Measurements from ENCODE around the gene CERT1.
"Not testable (repeated sequence)": the region's sequence is repeated elsewhere in the genome, so short reads cannot be mapped to it uniquely, and the experiment has no call there.

Gene CERT1, protein sequence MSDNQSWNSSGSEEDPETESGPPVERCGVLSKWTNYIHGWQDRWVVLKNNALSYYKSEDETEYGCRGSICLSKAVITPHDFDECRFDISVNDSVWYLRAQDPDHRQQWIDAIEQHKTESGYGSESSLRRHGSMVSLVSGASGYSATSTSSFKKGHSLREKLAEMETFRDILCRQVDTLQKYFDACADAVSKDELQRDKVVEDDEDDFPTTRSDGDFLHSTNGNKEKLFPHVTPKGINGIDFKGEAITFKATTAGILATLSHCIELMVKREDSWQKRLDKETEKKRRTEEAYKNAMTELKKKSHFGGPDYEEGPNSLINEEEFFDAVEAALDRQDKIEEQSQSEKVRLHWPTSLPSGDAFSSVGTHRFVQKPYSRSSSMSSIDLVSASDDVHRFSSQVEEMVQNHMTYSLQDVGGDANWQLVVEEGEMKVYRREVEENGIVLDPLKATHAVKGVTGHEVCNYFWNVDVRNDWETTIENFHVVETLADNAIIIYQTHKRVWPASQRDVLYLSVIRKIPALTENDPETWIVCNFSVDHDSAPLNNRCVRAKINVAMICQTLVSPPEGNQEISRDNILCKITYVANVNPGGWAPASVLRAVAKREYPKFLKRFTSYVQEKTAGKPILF

DNA sequence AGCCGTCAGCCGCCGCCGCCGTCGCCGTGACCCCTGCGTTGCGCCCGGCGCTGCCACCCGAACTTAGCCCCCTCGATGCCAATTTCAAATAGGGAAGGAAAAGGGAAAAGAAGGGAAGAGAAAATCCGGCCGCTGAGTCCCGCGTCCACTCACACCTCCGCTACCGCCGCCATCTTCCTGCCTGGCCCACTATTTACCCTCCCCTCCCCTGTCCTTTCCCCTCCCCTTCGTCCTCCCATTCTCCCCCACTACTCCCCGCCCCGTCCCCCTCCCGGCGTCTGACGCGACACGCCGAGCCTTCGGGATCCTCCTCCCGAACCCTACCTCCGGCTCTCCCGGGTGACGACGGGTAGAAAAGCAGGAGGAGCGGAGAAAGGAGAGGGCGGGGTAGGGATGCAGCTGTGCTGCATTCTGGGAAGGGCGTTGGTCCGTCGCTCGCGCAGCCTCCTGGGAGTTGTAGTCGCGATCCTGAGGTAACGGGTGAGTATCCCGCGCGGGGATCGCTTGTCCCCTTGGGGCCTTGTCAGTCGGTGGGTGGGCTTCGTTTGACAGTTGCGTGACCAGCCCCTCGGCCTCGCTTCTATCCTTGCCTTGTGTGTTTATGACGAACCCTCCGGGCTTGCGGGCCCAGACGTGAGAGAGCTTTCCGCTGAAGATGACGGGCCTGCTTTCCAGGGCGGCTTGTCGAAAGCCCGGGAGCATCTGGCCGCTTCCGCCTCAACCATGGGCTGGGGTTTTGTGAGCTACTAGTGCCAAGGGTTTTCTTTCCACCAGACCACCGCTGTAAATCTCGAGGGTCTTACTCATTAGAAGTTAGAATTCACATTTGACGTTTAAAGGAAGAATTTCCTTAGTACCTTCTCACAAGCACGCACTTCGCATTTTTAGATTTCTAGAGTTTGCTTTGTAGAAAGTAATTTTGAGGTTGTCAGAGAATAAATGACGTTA is at the start of gene CERT1, which contains the start of gene POLK:
Gene CERT1, minus strand, starts transcription at position 195 of the 948 bp plus-strand sequence. CDS start 422 bp downstream, outside the sequence.
Gene POLK, plus strand, starts transcription at position 457 of the 948 bp plus-strand sequence.
- DNase-seq, result peak; percentile 98

GRCh38 chr5:75560655-75561054 is 49.2 kb upstream of the CERT1 start:
- DNase-seq, result not testable (repeated sequence)

- DNase-seq, result no peak
Observed at GRCh38 chr5:75558981-75559632, 47.7 kb upstream of the CERT1 start.

GRCh38 chr5:75558221-75558620 is 46.8 kb upstream of the CERT1 start:
- DNase-seq, result no peak

DNA sequence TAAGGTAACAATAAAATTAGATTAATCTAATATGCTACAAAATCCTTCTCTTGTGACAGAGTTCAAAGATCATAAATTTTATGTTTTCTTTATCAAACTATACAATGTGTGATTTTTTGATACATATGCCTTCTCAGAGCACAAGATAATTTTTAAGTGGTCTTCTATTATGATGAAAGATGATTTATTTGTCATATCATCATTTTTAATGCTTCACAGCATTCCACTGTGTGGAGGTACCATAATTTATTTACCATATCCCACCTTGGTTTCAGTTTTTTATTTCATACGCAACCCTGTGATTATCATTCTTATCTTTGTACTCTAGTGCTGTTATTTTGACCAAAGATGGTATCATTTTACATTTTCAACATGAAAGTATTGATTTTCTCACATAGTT is 41.9 kb upstream of the CERT1 start:
- DNase-seq, result no peak

DNA sequence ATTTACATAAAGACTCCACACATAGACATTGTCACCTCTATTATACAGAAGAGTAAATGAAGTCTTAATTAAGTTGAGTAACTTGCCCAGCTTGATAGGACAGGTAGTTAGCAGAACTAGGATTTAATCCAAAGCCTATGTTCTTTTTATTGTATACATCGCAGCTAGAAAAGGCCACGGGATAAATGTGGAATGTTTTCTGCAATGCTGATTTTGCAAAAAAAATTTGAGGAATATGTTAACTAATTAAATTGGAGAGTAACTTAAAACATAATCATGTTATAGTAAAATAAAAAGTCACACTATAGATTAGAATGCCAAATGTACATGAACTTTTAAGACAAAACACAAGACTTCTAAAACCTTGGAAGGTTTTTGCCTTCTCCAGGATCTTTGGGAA is 41.3 kb upstream of the CERT1 start:
- DNase-seq, result no peak

DNA sequence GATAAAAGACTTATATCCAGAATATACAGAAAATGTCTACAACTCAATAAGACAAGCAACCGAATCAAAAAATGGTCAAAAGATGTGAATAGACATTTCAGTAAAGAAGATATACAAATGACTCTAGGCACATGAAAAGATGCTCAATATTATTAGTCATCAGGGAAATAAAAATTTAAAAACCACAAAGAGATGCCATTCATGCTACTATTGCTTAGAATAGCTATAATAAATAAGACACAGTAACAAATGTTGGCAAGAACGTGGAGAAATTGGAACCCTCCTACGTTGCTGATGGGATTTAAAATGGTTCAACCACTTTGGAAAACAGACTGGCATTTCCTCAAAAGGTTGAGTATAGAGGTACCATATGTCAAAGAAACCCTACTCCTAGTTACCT is 40.0 kb upstream of the CERT1 start:
- peak; percentile 63 for DNase-seq

DNA sequence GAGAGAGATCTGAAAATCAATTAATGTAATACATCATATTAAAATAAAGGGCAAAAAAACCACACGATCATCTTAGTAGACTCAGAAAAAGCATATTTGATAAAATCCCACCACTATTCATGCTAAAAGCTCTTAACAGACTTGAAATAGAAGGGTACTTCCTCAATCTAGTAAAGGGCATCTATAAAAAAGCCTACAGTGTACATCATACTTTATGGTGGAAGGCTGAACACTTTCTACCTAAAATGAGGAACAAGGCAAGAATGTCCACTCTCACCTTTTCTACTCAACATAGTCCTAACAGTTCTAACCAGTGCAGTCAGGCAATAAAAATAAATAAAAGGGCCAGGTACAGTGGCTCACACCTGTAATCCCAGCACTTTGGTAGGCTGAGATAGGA is 39.2 kb upstream of the CERT1 start:
- DNase-seq, result no peak

- no peak for DNase-seq
Observed at GRCh38 chr5:75547812-75548211, 36.4 kb upstream of the CERT1 start.

GRCh38 chr5:75546830-75547229 is 35.4 kb upstream of the CERT1 start:
- no peak for DNase-seq

- no peak for DNase-seq
Observed at GRCh38 chr5:75545131-75545530, 33.7 kb upstream of the CERT1 start.

DNA sequence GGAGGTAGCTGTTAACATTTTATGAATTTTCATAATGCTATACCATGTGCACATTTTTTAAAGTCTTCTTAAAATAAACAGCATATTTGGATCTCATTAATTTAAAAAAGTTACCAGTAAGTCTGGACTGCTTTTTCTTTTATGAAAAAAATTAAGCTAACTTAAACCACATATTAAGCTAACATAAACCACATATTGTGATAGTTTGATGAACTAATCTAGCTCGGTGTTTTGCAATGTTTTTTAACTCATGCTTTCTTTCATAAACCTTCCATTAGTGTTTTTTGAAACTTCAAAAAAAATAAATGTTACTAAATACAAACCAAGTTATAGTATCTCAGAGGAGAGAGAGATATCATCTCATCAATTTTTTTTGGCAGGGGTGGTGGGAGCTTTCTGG is 26.8 kb upstream of the CERT1 start:
- DNase-seq, result no peak

- DNase-seq, result no peak
Observed at GRCh38 chr5:75536694-75537360, 25.4 kb upstream of the CERT1 start.

DNA sequence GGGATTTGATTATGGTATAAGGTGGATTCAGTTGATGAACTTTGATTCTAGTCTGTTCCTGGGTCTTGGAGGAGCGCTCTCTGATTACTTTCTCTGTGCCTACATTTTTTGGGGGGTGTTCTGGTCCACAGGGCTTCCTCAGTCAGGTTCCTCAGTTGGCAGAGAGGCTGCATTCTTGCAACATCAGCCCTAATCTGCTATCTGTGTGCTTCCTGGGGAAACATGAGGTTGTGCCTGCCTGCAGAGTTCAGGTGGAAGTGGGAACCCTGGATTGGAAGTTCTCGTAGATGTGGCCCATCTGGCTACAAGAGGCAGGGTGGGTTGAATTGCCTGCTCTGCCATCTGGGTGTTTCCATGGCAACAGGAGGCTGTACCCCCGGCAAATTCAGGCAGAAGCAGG is 24.7 kb upstream of the CERT1 start:
- DNase-seq, result peak; percentile 21

- DNase-seq, result no peak
Observed at GRCh38 chr5:75534734-75535133, 23.3 kb upstream of the CERT1 start.

- DNase-seq, result peak; percentile 93
Observed at GRCh38 chr5:75533716-75534115, 22.3 kb upstream of the CERT1 start.

GRCh38 chr5:75532190-75532589 is 20.8 kb upstream of the CERT1 start:
- DNase-seq, result no peak

DNA sequence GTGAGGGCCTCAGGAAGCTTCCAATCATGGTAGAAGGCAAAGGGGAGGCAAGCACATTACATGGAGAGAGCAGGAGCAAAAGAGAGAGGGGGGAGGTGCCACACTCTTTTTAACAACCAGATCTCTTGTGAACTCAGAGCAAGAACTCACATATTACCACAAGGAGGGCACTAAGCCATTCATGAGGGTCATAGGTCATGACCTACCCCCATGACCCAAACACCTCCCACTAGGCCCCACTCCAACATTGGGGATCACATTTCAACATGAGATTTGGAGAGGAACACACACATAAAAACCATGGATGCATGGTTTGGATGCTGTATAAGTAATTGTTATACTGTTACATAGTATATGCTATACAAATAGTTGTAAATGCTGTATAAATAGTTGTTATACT is 17.8 kb upstream of the CERT1 start:
- no peak for DNase-seq

DNA sequence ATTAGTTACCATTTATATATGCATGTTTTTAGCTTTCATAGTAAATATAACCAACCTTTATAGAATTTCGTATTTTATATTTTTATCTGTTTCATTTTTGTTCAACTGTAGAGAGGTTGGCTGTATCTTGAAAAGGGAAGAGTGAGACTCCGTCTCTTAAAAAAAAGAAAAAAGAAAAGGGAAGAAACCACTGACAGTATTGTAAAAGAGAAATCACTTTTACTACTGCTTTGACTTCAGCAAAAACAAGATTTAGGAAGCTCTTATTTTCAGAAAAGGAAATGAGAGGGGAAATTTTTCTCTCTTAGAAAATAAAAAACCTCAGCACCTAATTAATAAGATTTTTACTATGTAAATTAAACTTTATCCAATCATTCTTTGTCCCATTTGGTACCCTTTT is 14.6 kb upstream of the CERT1 start:
- DNase-seq, result no peak

DNA sequence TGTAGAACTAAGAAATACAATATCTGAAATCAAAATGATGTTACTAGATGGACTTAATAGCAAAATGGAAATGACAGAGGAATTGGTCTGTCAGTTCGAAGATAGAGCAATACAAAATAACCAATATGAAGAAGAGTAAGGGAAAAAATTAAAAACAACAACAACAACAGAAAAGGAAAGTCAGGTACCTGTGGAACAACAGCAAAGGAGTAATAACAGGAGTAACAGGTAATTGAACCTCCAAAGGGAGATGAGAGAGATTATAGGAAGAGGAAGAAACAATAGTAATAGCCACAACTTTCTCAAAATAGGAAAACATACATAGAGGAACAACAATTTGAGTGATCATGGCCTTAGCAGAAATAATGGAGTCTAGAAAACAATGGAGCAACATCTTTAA is 13.9 kb upstream of the CERT1 start:
- no peak for DNase-seq

DNA sequence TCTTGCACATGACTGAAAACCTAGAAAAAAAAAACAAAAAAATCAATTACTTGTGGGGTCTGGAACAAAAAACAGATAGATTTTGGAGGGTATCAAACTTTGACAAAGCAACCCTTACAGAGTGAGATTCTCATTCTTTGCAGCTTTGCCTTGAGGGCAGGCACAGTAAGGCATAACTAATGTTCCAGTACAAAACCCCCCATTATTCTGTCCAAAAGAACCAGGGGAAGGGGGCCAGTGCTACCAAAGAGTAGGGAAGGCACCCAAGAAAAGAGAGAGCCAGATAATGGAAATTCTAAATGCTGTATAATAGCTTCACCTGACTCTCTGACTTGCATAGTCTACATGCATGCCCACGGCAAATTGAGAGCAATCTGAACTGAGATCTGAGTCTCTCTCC is 13.2 kb upstream of the CERT1 start:
- no peak for DNase-seq

- no peak for DNase-seq
Observed at GRCh38 chr5:75524071-75524470, 12.6 kb upstream of the CERT1 start.

Data from NCI-H226 (cell line).